Brain pericyte (primary cell): ENCODE measurements around the gene RFC4.
"Not testable (repeated sequence)": the region's sequence is repeated elsewhere in the genome, so short reads cannot be mapped to it uniquely, and the experiment has no call there.

Experiments used
- DNase-seq: peaks from one replicate; pipeline ENCODE4 v3.0.0-alpha.2; 2012; ENCODE audit warnings: low read depth, low spot score

RFC4 gene

GRCh38 chr3:186806089-186807055 is at the start of gene RFC4:
TSS of gene RFC4 (minus strand) at chr3:186806482. CDS start at chr3:186804713, 1,769 bp downstream.
- no peak for DNase-seq

- DNase-seq = no peak
Observed at GRCh38 chr3:186854954-186855353, 48.7 kb upstream of the RFC4 start.

- DNase-seq = no peak
Observed at GRCh38 chr3:186854146-186854545, 47.9 kb upstream of the RFC4 start.

- no peak for DNase-seq
Observed at GRCh38 chr3:186852994-186853393, 46.7 kb upstream of the RFC4 start.

GRCh38 chr3:186851835-186852234 is 45.6 kb upstream of the RFC4 start:
- not testable (repeated sequence) for DNase-seq

GRCh38 chr3:186849374-186849975 is 43.2 kb upstream of the RFC4 start:
- no peak for DNase-seq

GRCh38 chr3:186847437-186847836 is 41.2 kb upstream of the RFC4 start:
- no peak for DNase-seq

GRCh38 chr3:186845756-186846155 is 39.5 kb upstream of the RFC4 start:
- no peak for DNase-seq

GRCh38 chr3:186844908-186845307 is 38.6 kb upstream of the RFC4 start:
- DNase-seq = no peak

- no peak for DNase-seq
Observed at GRCh38 chr3:186843039-186843432, 36.8 kb upstream of the RFC4 start.

GRCh38 chr3:186842426-186843038 is 36.2 kb upstream of the RFC4 start, which contains the start of gene ADIPOQ:
TSS of gene ADIPOQ (plus strand) at chr3:186842710. CDS start at chr3:186853059, 10,349 bp downstream.
- DNase-seq = no peak

- DNase-seq = no peak
Observed at GRCh38 chr3:186841620-186842019, 35.3 kb upstream of the RFC4 start.

- DNase-seq = no peak
Observed at GRCh38 chr3:186839874-186840641, 33.8 kb upstream of the RFC4 start.

GRCh38 chr3:186832276-186832675 is 26.0 kb upstream of the RFC4 start:
- no peak for DNase-seq

GRCh38 chr3:186831798-186832197 is 25.5 kb upstream of the RFC4 start:
- no peak for DNase-seq

- DNase-seq = no peak
Observed at GRCh38 chr3:186828340-186828739, 22.1 kb upstream of the RFC4 start.

- no peak for DNase-seq
Observed at GRCh38 chr3:186826976-186827857, 20.9 kb upstream of the RFC4 start.

GRCh38 chr3:186826410-186826975 is 20.2 kb upstream of the RFC4 start:
- DNase-seq = no peak

GRCh38 chr3:186825872-186826409 is 19.7 kb upstream of the RFC4 start:
- DNase-seq = no peak

- DNase-seq = peak; percentile 61
Observed at GRCh38 chr3:186825294-186825821, 19.1 kb upstream of the RFC4 start.
